Stimulated activated naive CD4-positive, alpha-beta T cell (primary cell): ENCODE data around the gene GPC6.
"Not testable (repeated sequence)": the region's sequence is repeated elsewhere in the genome, so short reads cannot be mapped to it uniquely, and the experiment has no call there.

ENCODE experiments used
- DNase-seq, 6 experiments: peaks; one replicate each; lab custom pipeline; 2025; lab: John Stamatoyannopoulos, UW

The GPC6 gene

DNA sequence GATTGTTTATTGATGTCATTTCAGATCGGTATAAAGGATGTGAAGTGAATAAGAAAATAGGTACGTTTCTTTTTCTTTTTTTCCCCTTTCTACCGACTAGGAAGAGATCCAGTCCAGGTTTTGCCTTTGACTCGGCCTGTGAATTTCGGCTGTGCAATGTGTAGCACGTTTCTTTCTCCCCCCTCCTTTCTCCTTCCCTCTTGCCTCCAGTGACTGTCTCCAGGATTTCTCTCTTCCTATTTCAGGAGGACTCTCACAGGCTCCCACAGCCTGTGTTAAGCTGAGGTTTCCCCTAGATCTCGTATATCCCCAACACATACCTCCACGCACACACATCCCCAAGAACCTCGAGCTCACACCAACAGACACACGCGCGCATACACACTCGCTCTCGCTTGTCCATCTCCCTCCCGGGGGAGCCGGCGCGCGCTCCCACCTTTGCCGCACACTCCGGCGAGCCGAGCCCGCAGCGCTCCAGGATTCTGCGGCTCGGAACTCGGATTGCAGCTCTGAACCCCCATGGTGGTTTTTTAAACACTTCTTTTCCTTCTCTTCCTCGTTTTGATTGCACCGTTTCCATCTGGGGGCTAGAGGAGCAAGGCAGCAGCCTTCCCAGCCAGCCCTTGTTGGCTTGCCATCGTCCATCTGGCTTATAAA lies at the start of gene GPC6:
Gene GPC6 (plus strand): TSS at position 185 of the 657 bp plus-strand sequence.
- no peak for DNase-seq

DNA sequence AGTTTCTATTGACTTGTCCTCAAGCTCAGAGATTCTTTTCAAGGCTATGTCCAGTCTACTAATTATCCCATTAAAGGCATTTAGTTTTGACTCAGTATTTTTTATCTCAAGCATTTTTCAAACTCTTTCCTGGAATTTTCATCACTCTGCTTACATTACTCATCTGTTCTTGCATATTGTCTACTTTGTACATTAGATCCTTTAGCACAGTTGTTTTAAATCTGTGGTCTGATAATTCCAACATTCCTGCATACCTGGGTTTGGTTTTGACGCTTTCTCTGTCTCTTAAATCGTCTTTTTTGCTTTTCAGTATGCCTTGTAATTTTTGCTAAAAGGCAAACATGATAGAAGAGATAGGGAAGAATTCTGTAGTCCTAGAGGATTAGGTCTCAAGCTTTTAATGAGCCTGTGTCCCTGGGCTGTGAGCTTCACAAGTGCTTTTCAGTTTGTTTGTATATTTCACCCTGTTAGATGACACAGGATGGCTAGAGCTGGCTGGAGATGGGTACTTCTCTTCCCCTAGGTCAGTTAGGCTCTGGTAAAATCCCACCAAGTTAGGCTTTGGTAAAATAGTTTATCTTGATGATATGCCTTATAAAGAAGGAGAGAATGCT lies 46.1 kb upstream of the GPC6 start:
- no peak for DNase-seq

DNA sequence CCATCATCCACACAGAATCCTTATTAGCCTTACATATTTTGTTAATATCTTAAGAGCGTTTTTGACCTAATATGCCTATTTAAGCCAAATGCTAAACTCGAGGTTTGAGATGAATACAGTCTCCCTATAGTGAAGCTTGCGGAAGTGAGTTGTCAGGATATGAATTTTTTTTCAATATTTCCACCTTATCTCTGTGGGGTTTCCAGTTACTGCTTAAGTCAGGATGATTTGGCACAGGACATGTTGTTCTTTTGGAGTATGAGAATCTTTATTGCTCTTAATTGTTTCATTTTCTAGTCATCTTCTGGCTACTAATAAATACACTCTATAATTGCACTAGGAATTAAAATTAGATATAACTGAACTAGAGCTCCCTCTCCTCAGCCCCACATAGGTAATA lies 44.2 kb upstream of the GPC6 start:
- no peak for DNase-seq

DNA sequence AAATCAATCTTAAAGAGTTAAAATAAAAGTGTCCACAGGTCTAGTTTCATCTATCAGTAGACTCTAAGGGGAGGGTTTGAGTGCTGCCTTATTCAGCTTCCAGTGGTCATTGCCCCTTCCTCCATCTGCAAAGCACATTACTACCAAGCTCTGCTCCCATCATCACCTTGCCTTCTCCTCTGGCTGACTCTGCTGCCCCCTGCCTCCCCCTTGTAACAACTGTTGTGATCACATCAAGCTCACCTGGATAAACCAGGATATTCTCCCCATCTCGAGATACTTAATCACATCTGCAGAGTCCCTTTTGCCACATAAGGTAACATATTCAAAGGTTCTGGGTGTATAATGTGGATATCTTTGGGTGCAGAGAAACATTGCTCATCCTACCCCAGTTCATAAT lies 43.3 kb upstream of the GPC6 start:
- DNase-seq: no peak

DNA sequence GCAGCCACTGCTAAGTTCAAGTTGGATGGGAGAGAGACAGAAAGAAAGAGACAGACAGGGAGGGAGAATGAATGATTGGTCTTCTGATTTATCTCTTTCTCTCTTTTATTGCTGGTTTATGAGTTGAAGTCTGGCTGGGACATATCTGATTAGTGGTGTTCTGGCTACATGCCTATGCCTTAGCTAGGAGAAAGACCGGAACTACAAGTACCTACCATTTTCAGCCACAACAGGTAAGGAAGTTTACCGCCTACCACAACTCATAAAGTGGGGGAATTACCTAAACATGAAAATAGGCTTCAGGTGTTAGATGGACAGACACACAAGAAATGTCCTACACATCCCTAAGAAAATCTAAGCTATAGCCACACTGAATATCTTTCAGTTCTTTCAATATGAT lies 36.6 kb upstream of the GPC6 start:
- no peak for DNase-seq

DNA sequence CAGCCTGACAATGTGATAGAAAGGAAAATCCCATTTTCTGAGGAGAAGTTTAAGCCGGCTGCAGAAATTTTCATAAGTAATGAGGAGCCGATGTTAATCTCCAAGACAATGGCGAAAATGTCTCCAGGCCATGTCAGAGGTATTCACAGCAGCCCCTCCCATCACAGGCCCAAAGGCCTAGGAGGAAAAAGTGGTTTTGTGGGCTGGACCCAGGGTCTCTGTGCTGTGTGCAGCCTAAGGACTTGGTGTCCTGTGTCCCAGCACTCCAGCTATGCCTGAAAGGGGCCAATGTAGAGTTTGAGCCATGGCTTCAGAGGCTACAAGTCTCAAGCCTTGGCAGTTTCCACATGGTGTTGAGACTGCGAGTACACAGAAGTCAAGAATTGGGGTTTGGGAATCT lies 32.9 kb upstream of the GPC6 start:
- DNase-seq: no peak

DNA sequence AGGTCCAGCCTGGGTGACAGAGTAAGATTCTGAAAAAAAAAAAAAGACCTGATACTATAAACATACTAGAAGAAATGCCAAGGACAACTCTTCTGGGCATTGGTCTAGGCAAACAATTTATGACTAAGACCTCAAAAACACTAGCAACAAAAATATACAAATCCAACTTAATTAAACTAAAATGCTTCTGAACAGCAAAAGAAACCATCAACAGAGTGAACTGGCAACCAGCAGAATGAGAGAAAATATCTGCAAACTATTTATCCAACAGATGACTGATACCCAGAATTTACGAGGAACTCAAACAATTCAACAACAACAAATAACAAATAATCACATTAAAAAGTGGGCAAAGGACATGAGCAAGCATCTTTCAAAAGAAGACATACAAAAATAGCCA lies 26.8 kb upstream of the GPC6 start:
- DNase-seq: no peak

DNA sequence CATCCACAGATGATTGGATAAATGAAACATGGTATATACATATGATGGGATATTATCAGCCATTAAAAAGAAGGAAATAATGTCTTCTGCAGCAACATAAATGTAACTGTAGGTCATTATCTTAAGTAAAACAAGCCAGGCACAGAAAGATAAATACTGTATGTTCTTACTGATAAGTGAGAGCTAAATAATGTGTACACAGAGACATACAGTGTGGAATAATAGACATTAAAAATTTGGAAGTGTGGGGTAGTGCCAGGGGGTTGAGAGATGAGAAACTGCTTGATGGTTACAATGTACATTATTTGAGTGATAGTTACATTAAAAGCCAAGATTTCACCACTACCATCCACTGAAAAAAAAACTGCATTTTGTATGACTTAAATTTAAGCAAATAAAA lies 26.0 kb upstream of the GPC6 start:
- no peak for DNase-seq

DNA sequence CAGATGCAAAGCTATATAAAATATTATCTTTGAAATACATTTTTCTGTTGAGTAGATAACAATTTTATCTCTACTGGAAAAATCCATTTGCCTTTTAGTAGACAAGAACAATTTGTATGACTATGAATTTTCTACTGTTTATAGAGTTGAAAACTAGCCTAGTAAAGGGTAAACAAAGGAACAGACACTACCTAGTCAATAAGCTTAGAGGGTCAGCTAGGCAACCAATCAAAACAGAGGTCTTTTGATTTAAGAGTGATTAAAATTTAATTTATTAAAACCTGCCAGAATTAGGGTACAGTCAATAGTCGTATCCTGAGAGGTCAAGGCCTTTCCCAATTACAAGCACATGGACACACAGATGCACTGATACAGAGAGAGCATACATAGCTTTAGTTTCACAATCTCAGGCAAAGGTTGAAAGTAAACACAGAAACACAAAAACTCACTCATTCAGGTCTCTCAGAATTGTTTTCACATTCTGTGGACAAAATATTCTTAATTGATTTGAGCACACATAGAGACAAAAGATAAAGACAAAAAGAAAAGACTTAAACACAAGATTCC lies 24.5 kb upstream of the GPC6 start:
- no peak for DNase-seq

DNA sequence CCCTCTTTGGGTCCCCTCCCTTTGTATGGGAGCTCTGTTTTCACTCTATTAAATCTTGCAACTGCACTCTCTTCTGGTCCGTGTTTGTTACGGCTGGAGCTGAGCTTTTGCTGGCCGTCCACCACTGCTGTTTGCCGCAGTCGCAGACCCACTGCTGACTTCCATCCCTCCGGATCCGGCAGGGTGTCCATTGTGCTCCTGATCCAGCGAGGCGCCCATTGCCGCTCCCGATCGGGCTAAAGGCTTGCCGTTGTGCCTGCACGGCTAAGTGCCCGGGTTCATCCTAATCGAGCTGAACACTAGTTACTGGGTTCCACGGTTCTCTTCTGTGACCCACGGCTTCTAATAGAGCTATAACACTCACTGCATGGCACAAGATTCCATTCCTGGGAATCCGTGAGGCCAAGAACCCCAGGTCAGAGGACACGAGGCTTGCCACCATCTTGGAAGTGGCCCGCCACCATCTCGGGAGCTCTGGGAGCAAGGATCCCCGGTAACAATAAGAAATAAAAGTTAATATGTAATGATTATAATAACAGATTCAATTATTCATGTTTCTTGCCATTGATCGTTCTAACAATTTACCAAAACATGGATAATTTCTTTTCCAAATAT lies 19.7 kb upstream of the GPC6 start:
- not testable (repeated sequence) for DNase-seq

DNA sequence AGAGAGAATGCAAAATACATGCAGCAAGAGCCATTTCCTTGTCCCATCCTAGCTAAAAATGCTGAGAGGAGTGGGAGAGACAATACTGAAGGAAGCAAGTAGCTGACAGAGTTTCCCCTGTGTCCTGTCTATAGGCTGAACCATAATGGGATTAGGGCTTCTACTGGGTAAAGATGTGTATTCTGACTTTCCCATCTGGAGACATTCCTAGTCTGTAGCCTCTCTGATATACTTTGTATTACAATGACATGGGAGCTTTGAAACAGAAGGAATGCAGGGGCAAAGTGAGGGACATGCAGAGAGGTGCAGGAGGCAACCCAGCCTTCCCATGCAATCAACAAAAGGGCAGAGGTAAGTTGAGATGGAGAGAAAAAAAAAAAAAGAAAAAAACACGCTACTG lies 10.5 kb upstream of the GPC6 start:
- no peak for DNase-seq

DNA sequence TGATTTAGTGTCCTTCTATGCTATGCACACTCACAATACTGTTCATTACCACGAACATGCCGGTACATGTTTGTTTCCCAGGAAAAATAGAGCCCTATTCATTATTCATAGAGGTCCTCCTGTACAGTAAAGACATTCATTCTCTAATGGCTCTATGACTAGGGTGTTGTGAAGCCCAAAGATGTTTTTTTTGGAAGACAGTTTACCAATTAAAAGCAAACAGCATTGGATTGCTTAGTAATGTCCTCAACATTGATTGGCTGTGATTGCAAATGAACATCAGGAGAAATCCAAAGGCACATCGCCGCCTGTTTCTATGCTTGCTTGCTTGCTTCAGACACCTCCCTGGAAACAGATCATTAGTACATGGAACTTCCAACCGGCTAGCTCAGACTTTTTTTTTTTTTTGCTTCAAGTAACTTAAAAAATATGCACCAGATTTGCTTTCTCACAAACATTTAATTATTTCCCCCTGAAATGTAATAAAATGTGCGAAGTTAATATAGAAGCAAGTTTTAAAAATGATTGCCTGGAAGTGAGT lies 8.8 kb upstream of the GPC6 start:
- DNase-seq: no peak

DNA sequence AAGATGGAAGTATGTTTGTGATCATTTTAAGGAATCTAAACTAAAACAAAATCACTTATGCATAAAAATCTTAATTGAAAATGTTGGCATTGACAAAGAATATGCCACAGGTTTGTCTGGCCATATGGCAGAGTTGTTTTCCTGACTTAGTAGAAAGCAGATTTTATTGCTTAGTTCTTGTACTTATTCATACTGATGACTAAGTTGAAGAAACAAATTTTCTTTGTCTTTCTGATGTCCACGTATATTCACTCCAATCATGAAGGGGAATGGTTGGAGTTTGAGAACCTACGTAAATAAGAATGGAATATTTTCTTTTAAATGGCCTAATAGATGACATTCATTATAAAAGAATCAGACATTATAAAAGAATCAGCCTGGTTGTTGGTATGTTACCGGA lies 8.0 kb upstream of the GPC6 start:
- no peak for DNase-seq

DNA sequence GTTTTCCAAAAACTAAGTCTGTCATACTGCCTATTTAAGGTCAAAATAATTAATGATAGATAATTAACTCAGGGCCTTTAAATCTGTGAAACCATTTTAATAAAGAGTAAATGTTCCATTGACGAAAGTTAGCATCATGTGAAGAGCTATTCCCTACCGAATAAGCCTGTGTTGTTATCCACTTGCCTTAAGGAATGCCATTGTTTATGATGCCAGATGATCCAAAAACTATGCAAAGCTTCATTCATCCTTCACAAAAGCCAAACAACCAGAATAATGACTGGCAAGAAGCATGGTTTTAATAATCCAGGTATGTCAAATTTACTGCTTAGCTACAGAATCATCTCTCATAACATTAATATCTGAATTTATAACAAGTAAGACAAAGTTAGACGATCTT lies 6.5 kb upstream of the GPC6 start:
- no peak for DNase-seq

DNA sequence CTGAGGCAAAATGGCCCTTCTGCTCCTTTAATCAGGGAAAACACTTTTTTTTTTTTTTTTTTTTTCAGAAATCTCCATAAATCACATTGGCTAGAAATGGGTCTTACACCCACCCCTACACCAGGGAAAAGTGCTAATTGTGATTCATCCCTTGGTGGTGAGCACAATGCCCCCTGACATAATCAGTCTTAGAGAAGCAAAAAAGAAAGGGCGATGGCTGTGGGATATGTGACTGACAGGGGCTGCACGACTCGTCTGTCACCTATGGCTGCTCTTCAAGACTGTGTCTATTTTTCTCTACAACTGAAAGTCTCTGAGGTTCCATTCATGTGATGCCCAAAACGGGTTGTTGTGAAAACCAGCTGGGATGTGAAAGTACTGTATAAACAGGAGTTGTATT lies 3.6 kb upstream of the GPC6 start:
- DNase-seq: no peak

DNA sequence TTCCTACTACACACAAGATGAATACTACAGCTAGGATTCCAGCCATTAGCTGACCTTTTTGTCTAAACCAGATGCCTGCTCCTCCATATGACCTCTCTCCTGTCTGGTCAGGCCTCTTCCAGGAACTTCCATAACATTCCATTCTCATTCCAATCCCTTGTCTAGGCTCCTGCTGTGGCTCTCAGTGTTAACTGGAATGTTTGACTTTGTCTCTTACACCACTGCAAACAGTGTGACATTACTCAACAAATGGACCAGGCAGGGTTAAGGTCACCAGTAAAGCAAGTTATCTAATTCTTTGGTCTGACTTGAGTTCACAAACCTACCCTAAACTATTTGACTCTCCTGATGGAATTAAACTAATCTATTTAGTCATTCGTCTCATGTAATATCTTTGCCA lies 2.1 kb upstream of the GPC6 start:
- no peak for DNase-seq

DNA sequence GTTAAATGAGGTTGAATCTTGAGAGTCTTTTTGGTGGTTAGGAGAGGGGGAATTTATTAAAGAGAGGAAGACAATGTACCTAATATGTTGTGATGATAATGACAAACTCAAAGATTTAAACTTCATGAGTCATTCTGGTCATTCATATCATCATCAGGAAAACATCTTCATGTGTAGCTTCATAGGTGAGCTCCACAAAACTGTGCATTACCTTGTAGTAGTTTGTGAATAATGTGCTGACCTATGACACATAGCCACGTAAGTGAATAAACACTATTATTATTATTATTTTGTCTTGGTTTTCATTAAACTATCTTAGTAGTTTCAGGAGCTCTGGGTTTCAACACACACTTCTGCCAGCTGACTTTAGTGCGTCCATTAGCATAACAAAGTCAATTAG lies 997 bp upstream of the GPC6 start:
- DNase-seq: no peak

DNA sequence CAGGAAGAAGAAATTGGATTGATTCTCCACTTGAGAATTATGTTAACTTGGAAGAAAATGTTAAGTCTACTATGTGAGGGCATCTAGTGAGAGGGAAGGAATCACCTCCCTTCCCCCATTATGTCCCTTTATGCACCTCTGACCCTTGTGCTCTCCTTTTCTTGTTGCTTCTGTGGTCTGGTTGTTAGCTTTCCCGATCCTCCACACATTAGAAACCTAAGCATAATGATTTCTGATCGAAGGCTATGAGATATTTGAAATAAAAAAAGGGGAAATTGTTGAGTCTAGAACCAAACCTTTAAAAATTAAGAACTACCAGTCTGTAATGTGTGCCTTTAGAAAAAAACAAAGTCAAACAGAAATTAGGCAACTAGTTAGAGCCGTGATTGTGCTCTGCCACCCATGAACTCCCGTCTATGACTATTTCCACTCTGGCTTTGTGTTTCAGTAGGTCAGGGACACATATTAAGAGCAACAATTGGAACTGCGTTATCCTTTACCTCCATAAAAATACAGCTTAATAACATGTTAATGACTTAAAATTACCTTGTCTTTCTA lies 463 bp upstream of the GPC6 start:
- DNase-seq: no peak

DNA sequence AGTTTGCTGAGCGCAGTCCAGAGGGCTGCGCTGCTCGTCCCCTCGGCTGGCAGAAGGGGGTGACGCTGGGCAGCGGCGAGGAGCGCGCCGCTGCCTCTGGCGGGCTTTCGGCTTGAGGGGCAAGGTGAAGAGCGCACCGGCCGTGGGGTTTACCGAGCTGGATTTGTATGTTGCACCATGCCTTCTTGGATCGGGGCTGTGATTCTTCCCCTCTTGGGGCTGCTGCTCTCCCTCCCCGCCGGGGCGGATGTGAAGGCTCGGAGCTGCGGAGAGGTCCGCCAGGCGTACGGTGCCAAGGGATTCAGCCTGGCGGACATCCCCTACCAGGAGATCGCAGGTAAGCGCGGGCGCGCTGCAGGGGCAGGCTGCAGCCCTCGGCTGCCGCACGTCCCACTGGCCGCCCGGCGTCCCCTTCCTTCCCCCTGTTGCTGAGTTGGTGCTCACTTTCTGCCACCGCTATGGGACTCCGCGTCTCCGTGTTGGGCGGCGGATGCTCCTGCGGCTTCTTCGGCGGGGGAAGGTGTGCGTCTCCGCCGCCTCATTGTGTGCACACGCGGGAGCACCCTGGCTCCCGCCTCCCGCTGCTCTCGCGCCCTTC lies 772 bp downstream of the GPC6 start:
- no peak for DNase-seq

DNA sequence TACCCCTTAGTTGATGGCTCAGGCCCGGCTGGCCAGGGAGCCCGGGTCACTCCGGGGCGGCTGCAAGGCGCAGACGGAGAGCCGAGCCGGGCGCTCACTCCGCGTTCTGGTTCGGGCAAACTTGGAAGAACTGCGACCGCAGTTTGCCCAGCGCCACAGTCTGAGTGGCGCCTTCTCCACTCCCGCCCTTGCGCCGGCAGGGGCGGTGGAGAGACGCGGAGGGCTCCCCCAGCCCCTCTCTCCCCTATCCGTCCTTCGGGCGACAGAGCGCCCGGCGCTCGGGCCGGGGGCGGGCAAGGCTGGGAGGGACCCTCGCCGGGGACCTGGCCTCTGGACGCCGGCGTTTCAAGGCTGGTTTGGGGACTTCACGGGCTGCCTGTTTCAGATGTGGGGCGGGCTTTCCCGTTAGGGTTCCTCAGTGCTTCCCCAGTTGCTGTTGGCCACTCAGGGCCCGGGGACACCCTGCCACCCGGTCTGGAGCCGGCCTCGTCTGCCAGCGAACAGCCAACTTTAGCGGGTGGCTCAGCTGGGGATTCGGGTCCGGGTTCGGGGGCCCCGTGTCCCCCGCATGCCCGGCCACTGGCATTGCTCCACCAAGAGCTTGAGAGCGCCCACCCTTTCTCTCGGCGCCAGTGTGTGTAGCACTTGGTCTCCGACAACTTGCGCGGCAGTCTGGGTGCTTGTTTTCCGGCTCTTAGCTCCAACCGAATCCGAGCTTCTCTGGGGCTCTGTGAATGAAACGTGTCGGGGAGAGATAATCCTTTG lies 1.5 kb downstream of the GPC6 start:
- no peak for DNase-seq

DNA sequence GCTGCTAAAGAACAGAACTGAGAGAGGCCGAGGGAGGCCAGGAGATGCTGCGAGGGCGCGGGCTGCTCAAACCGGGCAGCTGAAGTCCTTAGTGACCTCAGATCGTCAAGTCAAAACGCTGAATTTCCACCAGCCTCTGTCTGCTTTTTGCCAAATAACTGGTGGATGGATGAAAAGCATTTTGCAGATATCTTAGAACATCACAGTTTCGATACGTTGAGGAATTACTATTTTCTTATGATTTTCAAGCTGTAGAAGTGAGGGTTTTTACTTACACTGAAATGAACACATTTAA lies 2.0 kb downstream of the GPC6 start:
- DNase-seq: no peak

DNA sequence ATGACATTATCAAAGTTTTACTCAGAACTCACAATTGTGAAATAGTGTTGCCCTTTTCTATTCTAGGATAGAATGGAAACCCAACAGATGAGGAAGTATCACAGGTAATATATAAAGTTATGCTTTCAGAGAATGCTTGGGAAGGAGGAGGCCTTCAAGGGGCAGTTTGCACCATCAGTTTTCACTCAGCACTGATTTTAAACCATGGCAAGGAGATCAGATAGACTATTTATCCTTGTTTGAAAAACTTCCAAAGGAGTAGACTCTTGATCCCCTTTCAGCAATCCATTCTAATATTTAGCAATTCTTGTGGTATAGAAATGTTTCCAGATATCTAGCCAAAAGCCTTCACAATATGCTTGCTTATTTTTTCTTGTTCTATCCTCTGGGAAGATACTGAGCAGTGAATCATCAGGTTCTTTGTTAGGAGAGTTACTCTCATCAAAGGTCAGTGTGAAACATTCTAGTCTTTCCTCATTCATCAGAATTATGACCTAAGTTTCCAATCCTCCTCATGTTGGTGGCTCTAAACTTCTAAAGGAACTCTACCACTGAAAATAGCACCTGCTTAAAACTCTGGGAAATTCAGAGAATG lies 3.8 kb downstream of the GPC6 start:
- no peak for DNase-seq
